Middle frontal gyrus (tissue), 1 donor: ENCODE results near the gene STPG1.
A peak's percentile ranks its signal among the peaks of the same experiment; 100 is the strongest.

Experiments
- DNase-seq: peaks from one replicate; pipeline ENCODE4 v3.0.0-alpha.2; 2015; ENCODE audit warnings: low spot score; ENCODE audit errors: extremely low spot score

The STPG1 gene

DNA sequence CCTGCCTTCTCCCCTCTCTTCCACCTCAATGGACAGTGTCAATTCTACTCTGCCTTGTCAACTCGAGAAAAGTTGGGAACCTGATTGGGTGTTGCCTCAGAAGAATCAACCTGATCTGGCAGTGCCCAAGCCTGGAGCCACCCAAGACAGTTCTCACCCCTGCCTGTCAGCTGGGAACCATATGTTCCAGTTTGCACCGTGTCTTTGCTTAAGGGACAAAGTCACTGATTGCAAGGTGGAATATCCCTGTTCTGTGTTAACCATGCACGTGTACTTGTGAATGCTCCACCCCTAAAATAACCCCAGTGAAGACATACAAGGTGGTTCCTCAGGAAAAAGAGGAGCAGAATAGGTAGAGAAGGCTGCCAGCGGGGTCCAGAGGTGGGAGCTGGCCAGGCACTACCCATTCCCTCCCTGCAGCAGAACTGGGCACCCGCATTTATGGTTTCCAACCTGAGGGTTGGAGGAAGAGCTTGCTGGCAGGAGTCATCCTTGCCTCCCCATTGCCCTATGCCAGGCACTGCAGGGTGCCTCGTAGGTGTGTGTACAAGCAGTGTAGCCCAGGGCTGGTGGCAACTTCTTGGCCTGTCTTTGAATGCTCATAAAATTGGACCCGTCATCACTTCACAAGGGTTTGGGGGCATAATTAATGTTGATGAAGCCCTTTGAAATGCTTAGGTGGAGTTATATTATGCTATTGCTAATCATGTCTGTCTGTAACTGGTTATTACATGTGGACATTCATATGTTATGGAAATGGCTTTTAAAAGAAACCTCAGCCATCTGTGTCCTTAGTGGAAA, 13.4 kb upstream of the STPG1 start:
- DNase-seq = no peak

DNA sequence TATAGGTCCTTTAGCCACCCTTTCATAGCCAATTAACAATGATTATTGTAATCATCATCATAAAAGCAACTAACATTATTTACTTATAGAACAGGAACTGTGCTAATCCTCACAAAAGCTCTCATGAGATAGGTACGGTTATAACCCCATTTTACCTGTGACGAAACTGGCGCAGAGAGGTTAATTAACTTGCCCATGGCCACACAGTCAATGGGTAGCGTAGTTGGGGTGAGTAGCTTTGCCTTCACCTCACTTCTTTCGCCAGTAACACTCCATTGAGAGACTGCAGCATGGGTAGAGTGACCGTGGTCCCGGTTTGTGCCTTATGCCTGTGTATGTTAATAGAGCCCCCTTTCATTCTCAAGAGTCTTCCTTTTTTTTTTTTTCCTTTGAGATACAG, 12.3 kb upstream of the STPG1 start:
- no peak for DNase-seq

DNA sequence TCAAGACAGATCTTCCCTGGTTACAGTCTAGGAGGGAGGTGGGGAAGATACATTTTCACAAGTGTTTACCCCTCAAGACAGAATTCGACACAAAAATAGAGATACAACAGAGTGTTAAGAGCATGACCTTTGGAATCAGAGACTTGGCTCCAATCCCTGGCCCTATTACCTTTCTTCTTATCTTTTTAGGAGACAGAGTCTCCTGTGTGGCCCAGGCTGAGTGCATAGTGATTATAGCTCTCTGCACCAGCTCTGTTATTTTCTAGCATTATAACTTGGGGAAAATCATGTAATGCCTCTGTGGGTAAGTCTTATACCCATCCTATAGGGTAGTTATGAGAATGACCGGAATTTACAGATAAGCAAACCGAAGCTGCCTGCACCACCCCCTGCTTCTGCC, 11.9 kb upstream of the STPG1 start:
- no peak for DNase-seq

DNA sequence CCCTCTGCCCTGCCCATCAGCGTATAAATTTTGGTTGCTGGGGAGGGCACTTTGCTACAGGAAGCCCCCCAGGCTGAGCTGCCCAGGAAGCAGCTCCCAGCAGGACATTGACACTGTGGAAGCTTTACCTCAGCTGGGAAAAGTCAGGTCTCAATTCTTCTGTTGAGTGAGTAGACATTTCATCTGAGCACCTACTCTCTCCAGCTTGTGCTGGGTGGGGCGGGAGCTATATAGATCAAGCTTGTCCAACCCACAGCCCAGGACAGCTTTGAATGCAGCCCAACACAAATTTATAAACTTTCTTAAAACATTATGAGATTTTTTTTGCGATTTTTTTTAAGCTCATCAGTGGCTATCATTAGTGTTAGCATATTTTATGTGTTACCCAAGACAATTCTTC, 11.4 kb upstream of the STPG1 start:
- no peak for DNase-seq

DNA sequence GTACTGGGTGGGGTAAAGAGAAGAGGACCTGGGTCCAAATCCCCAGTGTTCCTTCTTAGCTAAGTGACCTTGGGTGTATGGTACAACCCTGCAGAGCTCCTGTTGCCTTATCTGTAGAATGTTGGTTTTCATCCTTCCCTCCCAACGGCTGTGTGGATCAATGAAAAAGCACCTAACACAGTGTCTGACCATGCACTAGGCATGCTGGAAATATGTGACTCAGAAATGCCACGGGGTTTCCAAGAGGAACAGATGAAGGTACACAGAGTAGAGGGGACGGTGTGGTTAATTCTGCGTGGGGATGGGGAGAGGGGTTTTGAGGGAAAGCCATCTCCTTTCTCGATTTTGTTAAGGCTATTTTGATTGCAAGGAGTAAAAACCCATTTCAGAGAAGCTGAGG, 10.6 kb upstream of the STPG1 start:
- DNase-seq = no peak

DNA sequence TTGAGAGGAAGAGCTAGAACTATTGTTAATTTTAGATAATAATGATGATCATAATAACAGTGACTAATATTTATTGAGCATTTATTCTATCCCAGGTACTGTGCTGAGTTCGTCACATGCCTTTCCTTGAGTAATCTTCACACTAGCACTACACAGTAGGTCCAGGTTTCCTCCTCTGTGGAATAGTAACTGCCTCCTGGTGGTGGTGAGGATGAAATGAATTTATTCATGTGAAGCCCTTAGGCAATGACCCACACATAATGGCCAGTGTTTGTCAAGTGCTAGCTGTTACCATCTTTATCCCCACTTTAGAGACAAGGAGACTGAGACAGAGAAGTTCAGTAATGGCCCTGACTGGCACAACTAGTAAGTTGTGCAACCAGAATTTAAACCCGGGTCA, 7.9 kb upstream of the STPG1 start:
- DNase-seq = no peak

DNA sequence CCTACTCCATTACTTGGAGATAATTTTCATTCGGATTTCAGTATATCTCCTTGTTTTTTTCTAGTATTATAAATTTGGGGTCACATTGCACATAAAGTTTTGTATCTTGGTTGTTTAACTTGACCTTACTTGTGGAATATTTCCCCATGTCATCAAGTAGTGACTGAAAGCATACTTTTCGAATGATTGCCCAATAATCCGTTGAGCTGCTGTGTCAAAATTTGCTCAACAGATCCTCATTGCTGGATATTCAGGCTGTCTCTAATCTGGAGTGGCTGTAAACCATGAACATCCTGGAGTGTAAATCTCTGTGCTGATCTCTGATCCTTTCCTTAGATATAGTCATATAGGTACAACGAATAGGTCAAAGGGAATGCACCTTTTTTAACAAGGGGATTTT, 7.0 kb upstream of the STPG1 start:
- DNase-seq = no peak

DNA sequence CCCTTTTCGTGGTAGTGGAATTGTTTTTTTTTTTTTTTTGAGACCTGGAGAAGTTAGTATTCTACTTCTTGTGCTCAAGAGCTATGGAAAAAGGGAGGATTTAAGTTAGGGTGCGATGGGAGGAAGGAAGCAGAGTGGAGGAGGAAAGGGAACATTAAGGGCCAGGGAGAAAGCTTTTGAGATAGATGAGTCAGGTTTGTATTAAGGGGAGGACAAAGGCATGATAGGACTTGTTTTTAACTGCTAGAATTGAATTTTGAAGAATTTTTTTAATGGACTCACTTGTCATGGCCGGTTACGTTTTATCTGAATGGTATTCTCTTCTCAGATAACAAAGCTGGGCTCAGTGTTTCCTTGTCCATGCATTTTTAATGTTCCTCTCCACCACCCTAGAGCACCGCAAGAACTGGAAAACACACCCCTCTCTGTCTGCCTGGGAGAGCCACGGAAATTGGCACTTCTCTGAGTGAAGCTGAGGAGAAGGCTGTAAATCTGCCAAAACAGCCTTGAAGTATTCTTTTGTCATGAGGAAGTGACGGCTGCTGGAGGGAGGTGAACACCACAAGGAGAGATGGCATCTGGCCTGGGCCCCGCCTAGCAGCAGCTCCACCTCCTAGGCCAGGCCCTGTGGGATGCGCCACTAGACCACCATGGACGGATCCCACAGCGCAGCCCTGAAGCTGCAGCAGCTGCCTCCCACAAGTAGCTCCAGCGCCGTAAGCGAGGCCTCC, 5.5 kb upstream of the STPG1 start:
- no peak for DNase-seq

DNA sequence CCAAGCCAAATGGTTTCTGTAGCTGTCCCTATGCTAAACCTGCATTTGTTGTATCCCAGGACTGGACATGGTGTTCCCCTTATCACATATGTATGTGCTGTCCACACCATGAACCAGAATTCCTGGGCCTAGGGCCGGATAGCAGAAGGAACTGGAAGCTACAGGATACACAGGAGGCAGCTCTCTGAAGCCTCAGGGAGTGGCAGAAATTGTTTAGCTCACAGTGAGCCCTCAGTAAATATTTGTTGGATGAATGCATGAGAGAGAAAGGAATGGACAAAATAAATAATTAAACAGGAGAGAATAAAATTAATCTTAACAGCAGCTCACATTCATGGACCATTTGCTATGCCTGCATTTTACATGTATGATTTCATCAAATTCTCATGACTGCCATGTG, 4.1 kb upstream of the STPG1 start:
- DNase-seq = no peak

DNA sequence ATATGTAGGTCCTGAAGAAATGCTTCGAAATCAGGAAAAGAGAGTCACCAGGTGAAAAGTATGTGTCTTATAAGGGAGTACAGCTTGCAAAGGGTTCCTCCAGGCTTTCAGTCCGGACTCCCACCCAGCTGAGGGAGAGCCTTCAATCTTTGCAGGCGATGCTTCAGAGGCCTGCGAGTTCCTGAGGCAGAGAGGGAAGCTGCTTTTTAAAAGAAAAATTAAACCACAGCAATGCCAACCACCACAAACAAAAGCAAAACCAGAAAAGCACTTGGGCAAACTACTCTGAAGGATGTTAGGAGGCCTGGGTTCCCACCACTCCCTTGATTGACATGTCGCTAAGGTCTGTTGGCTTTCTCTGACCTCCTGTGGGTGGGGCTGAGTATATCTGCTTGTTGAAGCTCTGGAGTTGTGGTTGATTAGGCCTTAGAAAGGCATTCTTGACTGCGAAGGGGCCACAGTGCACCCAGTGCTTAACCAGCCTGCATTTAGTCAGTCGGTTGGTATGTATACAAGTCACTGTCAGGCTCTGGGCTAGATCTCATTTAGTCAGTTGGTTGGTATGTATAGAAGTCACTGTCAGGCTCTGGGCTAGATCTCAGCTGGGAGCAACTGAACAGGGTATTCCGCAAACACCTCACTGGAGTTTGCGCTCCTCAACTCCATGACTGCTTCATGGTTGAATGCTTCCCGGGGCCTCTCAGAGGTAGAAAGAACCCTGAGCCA, 3.2 kb upstream of the STPG1 start:
- no peak for DNase-seq

DNA sequence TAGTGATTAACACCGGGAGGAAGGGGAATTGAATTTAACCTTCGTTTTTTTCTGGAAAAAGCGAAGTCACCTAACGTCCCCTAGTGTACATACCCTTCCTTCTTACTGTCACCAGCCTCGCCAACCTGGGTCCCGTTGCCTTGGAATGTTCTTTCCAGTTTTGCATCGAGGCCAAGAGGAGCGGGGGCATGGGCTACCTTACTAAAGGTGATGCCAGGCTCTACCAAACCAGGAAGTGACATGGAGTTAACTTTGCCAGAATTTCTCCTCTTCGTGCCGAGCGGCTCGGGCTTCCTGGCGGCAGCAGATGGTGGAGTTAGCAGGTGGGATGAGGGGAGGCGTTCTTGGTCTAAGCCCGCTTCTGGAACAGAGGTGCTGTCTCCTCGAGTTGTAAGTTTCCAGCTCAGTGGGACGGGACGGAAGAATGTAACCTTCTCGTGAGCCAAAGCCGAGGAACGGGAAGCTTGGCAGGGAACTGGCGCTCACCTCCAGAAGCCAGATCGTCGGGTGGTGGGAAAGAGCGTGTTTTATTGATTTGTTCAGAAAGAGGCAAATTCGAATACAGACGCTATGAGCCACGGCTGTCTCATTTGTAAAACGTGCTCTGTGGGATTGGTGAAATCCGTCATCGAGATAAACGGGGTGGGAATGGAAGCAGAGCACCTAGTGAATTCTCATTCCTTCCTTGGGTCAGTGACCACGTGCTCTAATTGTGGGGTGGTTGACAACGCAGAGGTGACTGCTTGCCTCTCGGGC, 2.5 kb upstream of the STPG1 start:
- DNase-seq = no peak

DNA sequence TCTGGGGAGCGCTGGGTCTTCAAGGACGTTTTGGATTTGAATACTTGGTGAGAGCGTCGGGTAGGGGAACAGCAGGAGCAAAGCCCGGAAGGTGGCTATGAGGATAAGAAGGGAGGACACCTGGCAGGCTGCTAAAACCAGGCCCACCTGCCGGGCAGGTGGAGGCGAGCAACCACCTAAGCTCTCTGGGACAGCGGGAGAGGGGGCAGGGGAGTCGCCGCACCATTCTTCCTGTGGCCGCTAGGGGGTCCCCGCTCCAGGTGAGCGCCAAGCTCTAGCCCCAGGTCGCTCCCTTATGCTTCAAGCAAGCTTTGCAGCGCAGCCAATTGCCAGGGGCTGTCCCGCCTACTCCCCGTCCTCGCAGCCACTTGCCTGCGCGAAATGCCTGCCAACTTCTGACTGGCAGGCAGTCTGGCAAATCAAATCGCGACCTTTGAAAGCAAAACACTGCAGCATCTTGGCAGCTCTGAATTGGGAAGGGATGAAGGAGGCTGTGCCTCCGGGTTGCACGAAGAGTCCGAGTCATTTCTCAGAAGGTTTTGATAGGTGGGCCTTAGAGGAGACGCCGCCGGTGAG, 1.8 kb upstream of the STPG1 start, which contains the start of gene NIPAL3:
Gene NIPAL3, plus strand, starts transcription at position 469 of the 576 bp plus-strand sequence. CDS start 3,746 bp downstream, outside the sequence.
- peak; percentile 98 for DNase-seq

DNA sequence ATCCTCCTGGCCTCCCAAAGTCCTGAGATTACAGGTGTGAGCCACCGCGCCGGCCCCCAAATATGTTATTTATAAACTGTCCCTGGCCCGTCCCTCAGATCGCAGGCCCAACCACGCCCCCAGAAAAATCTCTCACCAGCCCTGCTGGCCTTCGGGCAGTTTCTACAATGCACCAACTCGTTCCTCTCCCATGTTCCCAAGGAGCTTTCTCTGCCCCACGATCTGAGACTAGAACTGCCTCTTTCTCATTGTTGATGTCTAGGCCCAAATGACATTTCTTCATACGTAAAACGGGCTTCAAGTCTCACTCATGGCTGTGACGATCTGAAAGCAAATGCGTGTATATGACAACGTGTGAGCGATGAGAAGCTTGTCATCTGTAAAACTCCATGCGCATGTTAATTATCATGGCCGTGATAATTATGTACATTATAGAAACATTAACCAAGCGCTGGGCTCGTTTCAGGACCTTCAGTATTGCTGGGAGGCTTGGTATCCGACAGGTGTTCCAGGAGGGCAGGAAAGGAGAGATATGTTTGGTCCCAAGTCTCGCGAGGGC, 1.3 kb upstream of the STPG1 start:
- DNase-seq = no peak

DNA sequence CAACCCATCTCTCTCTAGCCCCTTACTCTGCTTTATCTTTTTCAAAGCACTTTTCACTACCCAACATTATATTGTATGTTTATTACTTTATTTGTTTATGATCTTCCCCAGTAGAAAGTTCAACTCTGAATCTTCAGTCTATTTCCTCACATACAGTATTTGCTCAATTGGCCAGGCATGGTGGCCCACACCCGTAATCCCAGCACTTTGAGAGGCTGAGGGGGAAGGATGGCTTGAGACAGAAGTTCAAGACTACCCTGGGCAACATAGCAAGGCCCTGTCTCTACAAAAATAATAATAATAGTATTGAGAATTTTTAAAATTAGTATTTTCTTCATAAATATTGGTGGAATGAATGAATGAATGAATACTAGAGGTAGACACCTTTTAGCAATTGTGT, 1.2 kb downstream of the STPG1 start:
- no peak for DNase-seq

DNA sequence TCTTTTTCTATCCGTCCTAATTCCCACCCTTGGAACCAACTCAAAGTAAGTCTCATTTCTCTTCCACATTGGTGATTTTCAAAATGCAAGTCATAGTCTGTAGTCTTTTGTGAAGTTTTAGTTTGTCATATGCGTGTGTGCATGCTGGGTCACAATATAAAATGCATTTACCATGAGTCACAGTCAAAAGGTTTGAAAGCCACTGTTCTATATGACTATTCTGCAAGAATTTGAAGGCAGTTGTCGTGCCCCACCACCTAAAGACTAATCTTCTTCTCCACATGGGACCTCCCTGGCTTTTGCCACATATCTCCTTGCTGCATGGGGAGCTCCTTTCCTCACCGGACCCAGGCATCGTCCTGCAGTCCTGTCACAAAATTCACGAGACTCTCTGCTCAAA, 1.6 kb downstream of the STPG1 start:
- no peak for DNase-seq

DNA sequence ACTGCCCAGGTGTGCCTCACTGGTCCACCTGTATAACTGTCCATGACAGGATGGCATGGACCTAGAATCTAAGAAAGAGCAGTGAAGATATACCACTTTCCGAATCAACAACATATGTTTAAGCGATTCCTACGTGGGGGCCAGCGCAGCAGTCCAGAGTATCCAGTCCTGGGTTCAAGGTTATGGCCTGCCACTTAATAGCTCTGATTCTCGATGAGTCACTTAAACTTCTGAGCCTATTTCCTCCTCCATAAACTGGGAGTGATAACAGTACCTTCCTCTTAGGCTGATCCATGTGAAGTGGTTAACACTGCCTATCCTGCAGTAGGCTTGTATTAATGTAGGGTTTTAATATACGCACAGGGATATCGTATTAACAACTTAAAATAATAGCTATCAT, 2.8 kb downstream of the STPG1 start:
- DNase-seq = no peak

DNA sequence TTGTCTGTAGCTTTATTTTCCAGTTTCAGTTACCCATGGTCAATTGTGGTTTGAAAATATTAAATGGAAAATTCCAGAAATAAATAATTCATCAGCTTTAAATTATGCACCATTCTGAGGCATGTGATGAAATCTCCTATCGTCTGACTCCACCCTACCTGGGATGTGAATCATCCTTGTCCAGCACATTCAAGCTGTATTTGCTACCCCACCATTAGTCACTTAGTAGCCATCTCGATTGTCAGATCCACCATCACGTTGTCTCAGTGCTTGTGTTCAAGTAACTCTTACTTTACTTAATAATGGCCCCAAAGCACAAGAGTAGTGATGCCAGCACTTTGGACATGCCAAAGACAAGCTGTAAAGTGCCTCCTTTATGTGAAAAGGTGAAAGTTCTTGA, 4.0 kb downstream of the STPG1 start:
- no peak for DNase-seq

DNA sequence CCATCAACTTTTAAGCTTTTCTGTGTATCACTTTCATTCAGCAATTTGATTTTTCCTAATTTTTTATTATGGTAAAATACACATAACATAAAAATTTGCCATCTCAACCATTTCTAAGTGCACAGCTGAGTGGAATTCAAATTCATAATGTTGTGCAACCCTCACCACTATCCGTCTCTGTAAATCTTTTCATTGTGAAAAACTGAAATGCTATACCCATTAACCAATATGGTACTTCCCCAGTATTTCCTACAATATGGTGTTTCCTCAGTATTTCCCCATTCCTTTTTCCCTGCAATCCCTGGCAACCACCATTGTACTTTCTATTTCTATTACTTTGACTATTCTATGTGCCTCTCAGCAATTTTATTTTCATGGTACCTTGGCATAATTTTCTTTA, 6.8 kb downstream of the STPG1 start:
- DNase-seq = no peak

DNA sequence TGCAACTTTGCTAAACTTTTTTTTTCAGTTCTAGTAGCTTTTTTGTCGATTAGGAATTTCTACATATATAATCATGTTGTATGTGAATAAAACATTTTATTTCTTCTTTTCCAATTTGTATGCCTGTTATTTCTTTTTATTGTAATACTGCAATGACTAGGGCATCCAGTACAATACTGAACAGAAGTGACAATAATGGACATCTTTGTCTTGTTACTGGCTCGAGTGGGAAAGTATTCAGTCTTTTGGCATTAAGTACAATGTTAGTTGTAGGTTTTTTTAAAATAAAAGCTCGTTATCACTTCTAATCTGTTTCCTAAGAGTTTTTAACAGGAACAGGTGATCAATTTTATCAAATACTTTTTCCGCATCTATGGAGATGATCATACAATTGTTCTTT, 9.8 kb downstream of the STPG1 start:
- DNase-seq = no peak

DNA sequence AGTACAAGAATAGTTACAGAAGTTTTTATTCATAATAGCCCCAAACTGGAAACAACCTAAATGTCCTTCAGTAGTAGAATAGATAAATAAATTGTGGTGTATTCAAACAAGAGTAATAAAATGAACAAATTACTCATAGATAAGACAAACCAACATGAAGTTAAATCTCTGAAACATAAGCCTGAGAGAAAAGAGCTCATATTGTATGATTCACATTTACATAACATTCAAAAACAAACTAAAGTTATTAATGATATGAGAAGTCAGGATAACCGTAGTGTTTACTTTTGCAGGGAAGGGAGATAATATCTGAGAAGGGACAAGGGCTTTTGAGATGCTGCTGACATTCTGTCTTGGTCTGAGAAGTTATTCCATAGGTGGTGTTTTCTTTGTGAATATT, 13.5 kb downstream of the STPG1 start:
- DNase-seq = no peak

DNA sequence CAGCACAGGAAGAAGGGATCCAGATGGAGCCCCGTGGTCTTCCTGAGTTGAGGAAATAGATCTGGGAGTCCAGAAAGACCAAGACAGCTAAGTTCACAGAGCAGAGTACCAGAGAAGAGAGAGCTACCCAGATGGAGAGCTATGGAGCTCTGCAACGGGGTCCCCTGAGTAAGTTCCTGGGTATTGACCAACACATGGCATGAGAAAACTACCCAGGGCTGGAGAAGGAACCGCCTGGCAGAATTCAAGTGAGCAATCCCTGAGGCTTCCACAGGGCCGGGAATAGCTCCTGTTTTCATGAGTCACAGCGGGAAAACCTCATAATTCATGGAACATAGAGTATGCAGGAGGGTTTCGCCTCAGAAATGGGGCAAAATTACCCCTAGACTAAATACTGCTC, 19.7 kb downstream of the STPG1 start:
- DNase-seq = no peak
